Measurements from ENCODE around the gene NT5C3A. TPM values are rescaled to one million over a fixed set of nuclear protein-coding genes. Genes with fewer than 3 reads are reported as not detected.

NT5C3A gene
- total and polyA plus RNA-seq, 2 of the 8 experiments (the other 6 are each of a cell fraction or from before 2014, with no cell fraction given), result 7.5 to 22.7 TPM

DNA sequence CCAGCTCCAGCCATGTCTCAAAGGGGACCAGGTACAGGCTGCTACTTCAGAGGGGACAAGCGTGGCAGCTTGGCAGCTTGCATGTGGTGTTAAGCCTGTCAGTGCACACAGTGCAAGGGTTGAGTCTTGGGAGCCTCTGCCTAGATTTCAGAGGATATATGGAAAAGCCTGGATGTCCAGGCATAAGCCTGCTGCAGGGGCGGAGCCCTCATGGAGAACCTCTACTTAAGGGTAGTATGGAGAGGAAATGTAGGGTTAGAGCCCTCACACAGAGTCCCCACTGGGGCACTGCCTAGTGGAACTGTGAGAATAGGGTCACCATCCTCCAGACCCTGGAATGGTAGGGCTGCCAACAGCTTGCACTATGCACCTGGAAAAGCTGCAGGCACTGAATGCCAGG, 7.7 kb upstream of the NT5C3A start:
- Histone ChIP-seq H3K23ac (ENCODE audit: insufficient read length) (no peak overlapping the region), H2BK5ac (ENCODE audit: low read depth, low read length) (no peak overlapping the region), H3K56ac (replicated peaks; ENCODE audit: insufficient read length, low read depth, low read length) (no peak overlapping the region), H3K4ac (replicated peaks; ENCODE audit: insufficient read length, low read depth, low read length) (no peak overlapping the region), H2AFZ (ENCODE audit: low read length) (no peak overlapping the region), H4K91ac (replicated peaks; ENCODE audit: insufficient read length, low read length) (no peak overlapping the region), H3K27me3 (replicated peaks in 1 of 4; ENCODE audit: control insufficient read depth in 3 of 4, extremely low read depth in 1 of 4, insufficient read depth in 3 of 4, low read length in 3 of 4) (no peaks in the 10 kb centered on the region), H3K4me2 (ENCODE audit: insufficient read depth in 1 of 2, low read depth in 2 of 2, low read length in 2 of 2) (no peak overlapping the region), H2BK15ac (ENCODE audit: low read length) (no peak overlapping the region), H4K20me1 (replicated peaks in 1 of 2; ENCODE audit: control insufficient read depth in 1 of 2, insufficient read depth in 2 of 2, low read length in 2 of 2) (no peaks in the 10 kb centered on the region), H3K27ac (ENCODE audit: low read depth, low read length) (no peak overlapping the region), H3K79me1 (ENCODE audit: low read depth, low read length) (no peaks in the 10 kb centered on the region), H2BK120ac (replicated peaks; ENCODE audit: low read depth, low read length) (no peak overlapping the region), H3K4me1 (replicated peaks in 1 of 4; ENCODE audit: control insufficient read depth in 3 of 4, insufficient read depth in 4 of 4, low read length in 3 of 4) (no peaks in the 10 kb centered on the region), H3K14ac (ENCODE audit: insufficient read length) (no peak overlapping the region), H2BK12ac (ENCODE audit: low read depth, low read length) (no peak overlapping the region), H2AK5ac (ENCODE audit: low read depth, low read length) (no peak overlapping the region), H3K18ac (ENCODE audit: extremely low read depth, low read length) (no peak overlapping the region), H3K9me3 (ENCODE audit: insufficient read depth in 2 of 2, low read depth in 1 of 2, low read length in 1 of 2) (peaks cover 14 to 22% of the 10 kb centered on the region in 2 experiments; a peak in 3 of 4 replicates), H3K23me2 (ENCODE audit: low read depth, low read length) (no peaks in the 10 kb centered on the region), H4K8ac (ENCODE audit: extremely low read depth, insufficient read depth, low read length) (no peak overlapping the region), H3K4me3 (ENCODE audit: extremely low read depth in 1 of 4, insufficient read depth in 2 of 4, low read depth in 3 of 4, low read length in 4 of 4) (no peak overlapping the region), H4K5ac (ENCODE audit: insufficient read length, low read depth, low read length) (no peak overlapping the region), H2BK20ac (ENCODE audit: low read length) (no peak overlapping the region), H3K79me2 (ENCODE audit: control insufficient read depth in 1 of 2, insufficient read depth in 2 of 2, low read length in 2 of 2) (no peaks in the 10 kb centered on the region), H3K36me3 (ENCODE audit: control insufficient read depth in 2 of 4, insufficient read depth in 4 of 4, low read length in 3 of 4) (no peaks in the 10 kb centered on the region), H3K9ac (replicated peaks in 1 of 4; ENCODE audit: extremely low read depth in 1 of 4, low read depth in 3 of 4, low read length in 3 of 4) (no peak overlapping the region)
- ChIA-PET POLR2A (ENCODE audit: partially characterized antibody) (no interaction called here), CTCF (ENCODE audit: partially characterized antibody) (interaction anchor here (1.2 kb wide), 1 partner anchor 12 kb away, joined by 3 read pairs; no protein-coding TSS in a partner anchor)
- 93% methylated on average over 2 of the region's 2 CpGs; no CpG with 5 or more reads in 1 of the 2 experiments for WGBS, 2 experiments (ENCODE audit: extremely low coverage in 1 of 2, insufficient coverage in 1 of 2, insufficient read length in 1 of 2, insufficient replicate concordance in 2 of 2, low coverage in 1 of 2, low lambda C conversion rate in 2 of 2, missing lambda C conversion rate in 1 of 2)
- FAIRE-seq (no peak), DNase-seq (ENCODE audit: low read depth in 1 of 2, low spot score in 2 of 2) (no peak)
- peak; percentile 81; the same call in 1 of the 2 replicates for TF ChIP-seq CBX5 (IDR thresholded peaks at IDR 0.05; ENCODE audit: low read depth, low read length)
- TF ChIP-seq HDAC2 (IDR thresholded peaks at IDR 0.05; ENCODE audit: borderline replicate concordance in 1 of 2, low read depth in 2 of 2, low read length in 2 of 2), result no peak

Measured in H1 (cell line).